Measurements from ENCODE around the gene SP100. TPM values are rescaled to one million over a fixed set of nuclear protein-coding genes. Genes with fewer than 3 reads are reported as not detected.
"Not testable (repeated sequence)": the region's sequence is repeated elsewhere in the genome, so short reads cannot be mapped to it uniquely, and the experiment has no call there.

SP100 gene
- total RNA-seq, 6 experiments from 2014 or later, result 24.2 to 55.5 (median 46.8) TPM

DNA sequence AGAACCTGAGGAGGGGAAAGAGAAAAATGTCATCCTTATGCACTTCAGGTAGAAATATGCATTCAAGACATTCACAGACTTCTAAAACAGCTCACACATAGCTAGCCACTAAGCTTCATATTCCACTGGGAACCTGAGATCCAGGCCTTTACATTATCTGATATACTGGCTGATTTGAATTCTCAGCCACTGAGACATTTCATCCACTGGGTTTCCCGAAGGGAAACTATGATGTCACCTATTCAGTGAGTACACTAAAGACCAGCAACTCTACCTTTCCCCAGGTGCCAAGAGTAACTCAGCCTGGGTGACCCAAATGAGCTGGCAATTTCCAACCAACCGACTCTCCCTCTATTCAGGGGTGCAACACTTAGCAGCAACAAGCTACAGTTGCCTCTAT, 21.7 kb upstream of the SP100 start:
- no peaks in the 10 kb centered on the region for H3K9me3 ChIP-seq
- no peak overlapping the region for H3K4me3 ChIP-seq
- peaks cover 0 to 24% (median 8%) of the 10 kb centered on the region in 4 donors for H3K36me3 ChIP-seq
- no peak overlapping the region for H3K27ac ChIP-seq
- H3K27me3 ChIP-seq, result no peaks in the 10 kb centered on the region
- no peak for TF ChIP-seq POLR2A (IDR thresholded peaks at IDR 0.05)
- TF ChIP-seq, protein P1, sequence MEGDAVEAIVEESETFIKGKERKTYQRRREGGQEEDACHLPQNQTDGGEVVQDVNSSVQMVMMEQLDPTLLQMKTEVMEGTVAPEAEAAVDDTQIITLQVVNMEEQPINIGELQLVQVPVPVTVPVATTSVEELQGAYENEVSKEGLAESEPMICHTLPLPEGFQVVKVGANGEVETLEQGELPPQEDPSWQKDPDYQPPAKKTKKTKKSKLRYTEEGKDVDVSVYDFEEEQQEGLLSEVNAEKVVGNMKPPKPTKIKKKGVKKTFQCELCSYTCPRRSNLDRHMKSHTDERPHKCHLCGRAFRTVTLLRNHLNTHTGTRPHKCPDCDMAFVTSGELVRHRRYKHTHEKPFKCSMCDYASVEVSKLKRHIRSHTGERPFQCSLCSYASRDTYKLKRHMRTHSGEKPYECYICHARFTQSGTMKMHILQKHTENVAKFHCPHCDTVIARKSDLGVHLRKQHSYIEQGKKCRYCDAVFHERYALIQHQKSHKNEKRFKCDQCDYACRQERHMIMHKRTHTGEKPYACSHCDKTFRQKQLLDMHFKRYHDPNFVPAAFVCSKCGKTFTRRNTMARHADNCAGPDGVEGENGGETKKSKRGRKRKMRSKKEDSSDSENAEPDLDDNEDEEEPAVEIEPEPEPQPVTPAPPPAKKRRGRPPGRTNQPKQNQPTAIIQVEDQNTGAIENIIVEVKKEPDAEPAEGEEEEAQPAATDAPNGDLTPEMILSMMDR (IDR thresholded peaks at IDR 0.05), result no peak
- ATAC-seq (no peak), DNase-seq (no peak)
- intact Hi-C loops (cut with DNase I), result no loop called here
- H3K4me1 ChIP-seq, result no peaks in the 10 kb centered on the region
- WGBS (ENCODE audit: insufficient coverage, low coverage, low lambda C conversion rate, missing lambda C conversion rate), result 90% methylated on average over 2 of the region's 2 CpGs

DNA sequence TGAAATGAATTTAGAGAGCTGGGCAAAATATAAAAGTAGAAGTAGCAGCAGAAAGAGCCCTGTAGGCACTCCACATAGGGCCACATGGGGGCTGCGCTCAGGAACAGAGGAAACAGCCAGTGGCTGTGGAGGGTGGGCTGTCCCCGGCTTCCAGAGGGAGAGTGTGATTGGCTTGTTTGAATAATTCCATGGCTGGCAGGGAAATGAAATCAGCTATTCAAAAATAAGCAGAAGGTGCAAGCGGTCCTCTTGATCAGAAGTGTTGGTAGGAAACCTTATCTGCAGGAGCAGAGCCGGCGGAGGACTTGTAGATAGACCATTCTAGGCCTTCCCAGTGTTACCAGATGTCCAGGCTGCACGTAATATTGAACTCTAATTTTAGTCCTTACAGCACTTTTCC, 17.3 kb upstream of the SP100 start:
- ATAC-seq; H3K9me3 ChIP-seq; H3K4me3 ChIP-seq; DNase-seq; H3K27me3 ChIP-seq; H3K27ac ChIP-seq; intact Hi-C loops (cut with DNase I); H3K4me1 ChIP-seq: not testable (repeated sequence)
- peaks cover 0 to 18% (median 2%) of the 10 kb centered on the region in 4 donors for H3K36me3 ChIP-seq
- WGBS (ENCODE audit: insufficient coverage, low coverage, low lambda C conversion rate, missing lambda C conversion rate), result 86% methylated on average over 1 of the region's 6 CpGs

DNA sequence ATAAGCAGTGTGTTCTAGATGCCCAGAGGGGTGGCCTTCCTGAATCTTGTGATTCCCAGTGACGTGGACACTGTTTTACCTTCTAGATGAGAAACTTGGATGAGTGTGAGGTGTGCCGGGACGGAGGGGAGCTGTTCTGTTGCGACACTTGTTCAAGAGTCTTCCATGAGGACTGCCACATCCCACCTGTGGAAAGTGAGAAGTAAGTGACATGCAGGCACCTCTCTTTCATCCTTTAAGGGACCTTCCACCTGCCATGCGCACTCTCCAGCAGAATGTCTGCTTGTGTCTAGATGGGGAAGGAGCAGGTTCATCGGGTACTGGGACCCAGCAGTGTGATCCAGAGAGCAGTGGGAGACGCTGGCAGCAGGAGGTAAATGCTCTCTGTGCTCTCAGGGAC, 16.0 kb upstream of the SP100 start:
- intact Hi-C loops (cut with DNase I), result no loop called here
- no peak for TF ChIP-seq POLR2A (IDR thresholded peaks at IDR 0.05)
- TF ChIP-seq, protein P1 (IDR thresholded peaks at IDR 0.05), result no peak
- no peaks in the 10 kb centered on the region for H3K27me3 ChIP-seq
- H3K4me3 ChIP-seq, result no peak overlapping the region
- DNase-seq (no peak), ATAC-seq (peak in 1 of 4 donors; percentile 26)
- H3K27ac ChIP-seq, result no peak overlapping the region
- H3K9me3 ChIP-seq, result no peaks in the 10 kb centered on the region
- peaks cover 0 to 8% (median 0%) of the 10 kb centered on the region in 4 donors for H3K36me3 ChIP-seq
- WGBS (ENCODE audit: insufficient coverage, low coverage, low lambda C conversion rate, missing lambda C conversion rate), result 93% methylated on average over 3 of the region's 7 CpGs
- H3K4me1 ChIP-seq, result no peaks in the 10 kb centered on the region

DNA sequence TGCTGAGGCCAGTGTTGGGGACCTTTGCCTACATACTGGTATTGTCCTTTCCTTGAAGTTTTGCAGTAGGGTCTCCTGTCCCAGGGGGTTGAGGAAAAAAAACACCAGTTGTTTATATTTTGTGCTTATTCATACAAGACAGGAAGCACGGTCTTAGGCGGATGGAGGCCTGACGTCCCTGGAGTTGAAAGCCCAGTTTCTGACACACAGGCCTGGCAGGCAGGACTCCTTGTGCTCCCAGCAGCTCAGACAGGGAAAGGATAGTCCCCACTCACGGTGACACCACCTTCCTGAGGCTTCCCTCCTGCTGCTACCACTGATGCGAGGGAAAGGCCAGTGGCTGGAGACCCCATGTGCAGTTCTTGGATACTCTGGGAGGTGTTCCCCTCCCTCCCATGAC, 15.5 kb upstream of the SP100 start:
- no peaks in the 10 kb centered on the region for H3K27me3 ChIP-seq
- intact Hi-C loops (cut with DNase I), result no loop called here
- 60% methylated on average over 1 of the region's 5 CpGs for WGBS (ENCODE audit: insufficient coverage, low coverage, low lambda C conversion rate, missing lambda C conversion rate)
- no peaks in the 10 kb centered on the region for H3K4me1 ChIP-seq
- no peak for TF ChIP-seq POLR2A (IDR thresholded peaks at IDR 0.05)
- TF ChIP-seq, protein P1 (IDR thresholded peaks at IDR 0.05), result no peak
- no peak overlapping the region for H3K4me3 ChIP-seq
- DNase-seq, result no peak
- peak in 2 of 4 donors; percentile 38 to 68 for ATAC-seq
- peaks cover 0 to 8% (median 0%) of the 10 kb centered on the region in 4 donors for H3K36me3 ChIP-seq
- no peaks in the 10 kb centered on the region for H3K9me3 ChIP-seq
- no peak overlapping the region for H3K27ac ChIP-seq

DNA sequence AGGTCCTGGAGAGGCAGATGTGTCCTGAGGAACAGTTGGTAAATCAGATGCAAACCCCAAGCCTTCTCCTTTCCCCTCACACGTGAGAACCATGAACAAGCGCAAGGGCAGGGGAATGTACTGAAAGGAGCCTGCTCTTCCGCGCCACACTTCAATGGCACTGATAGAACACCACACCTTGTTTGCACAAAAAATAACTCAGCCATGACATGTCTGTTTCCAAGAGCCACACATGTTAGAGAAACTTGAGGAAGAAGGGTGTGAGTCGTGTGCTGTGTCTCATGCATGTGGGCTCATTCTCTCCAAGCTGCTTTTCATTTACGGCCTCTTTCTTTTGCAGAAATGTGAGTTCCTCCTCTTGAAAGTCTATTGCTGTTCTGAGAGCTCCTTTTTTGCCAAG, 15.0 kb upstream of the SP100 start:
- H3K4me3 ChIP-seq; DNase-seq; ATAC-seq; H3K4me1 ChIP-seq; H3K27ac ChIP-seq; intact Hi-C loops (cut with DNase I); H3K36me3 ChIP-seq; H3K27me3 ChIP-seq; H3K9me3 ChIP-seq: not testable (repeated sequence)
- WGBS (ENCODE audit: insufficient coverage, low coverage, low lambda C conversion rate, missing lambda C conversion rate), result 100% methylated on average over 1 of the region's 6 CpGs

DNA sequence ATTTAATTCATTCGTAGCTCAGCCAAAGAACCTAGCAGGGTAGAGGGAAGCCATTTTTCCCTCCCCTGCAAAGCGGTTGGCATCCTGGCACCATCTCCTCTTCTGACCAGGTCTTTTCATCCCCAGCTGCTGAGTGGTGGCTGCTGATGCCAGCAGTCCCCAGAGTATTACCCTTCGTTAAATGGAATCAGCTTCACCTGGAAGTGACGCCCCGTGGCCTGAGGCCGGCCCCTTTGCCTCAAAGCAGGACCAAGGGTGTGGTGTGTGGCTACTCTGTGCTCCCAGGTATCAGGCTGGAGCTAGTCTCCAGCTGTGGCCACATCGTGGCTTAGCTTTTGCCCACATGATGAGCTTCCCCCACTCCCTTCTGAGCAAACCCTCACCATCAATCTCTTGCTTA, 12.3 kb upstream of the SP100 start:
- H3K36me3 ChIP-seq, result peaks cover 0 to 8% (median 0%) of the 10 kb centered on the region in 4 donors
- no peak for TF ChIP-seq POLR2A (IDR thresholded peaks at IDR 0.05)
- TF ChIP-seq, protein P1 (IDR thresholded peaks at IDR 0.05), result no peak
- DNase-seq, result no peak
- 100% methylated on average over 6 of the region's 7 CpGs for WGBS (ENCODE audit: insufficient coverage, low coverage, low lambda C conversion rate, missing lambda C conversion rate)
- H3K27ac ChIP-seq, result no peak overlapping the region
- ATAC-seq, result no peak
- H3K9me3 ChIP-seq, result no peaks in the 10 kb centered on the region
- intact Hi-C loops (cut with DNase I), result no loop called here
- no peaks in the 10 kb centered on the region for H3K27me3 ChIP-seq
- no peak overlapping the region for H3K4me3 ChIP-seq
- peaks cover 0 to 12% (median 0%) of the 10 kb centered on the region in 4 donors for H3K4me1 ChIP-seq

Data from right lobe of liver (tissue), 6 donors.